Spleen (tissue), 11 donors: ENCODE measurements around the gene RBMS1. TPM values are rescaled to one million over a fixed set of nuclear protein-coding genes. Genes with fewer than 3 reads are reported as not detected.

Experiments
- DNase-seq: peaks from one replicate; pipeline ENCODE4 v3.0.0-alpha.2; 2020
- H3K27ac ChIP-seq, 8 donors: fragments of 200-600 bp; sonication (generic) in 7 of 8; 1 replicate in 4 of 8; 2 replicates in 4 of 8; pipeline versions ENCODE4 v1.5.0 to v1.8.0; 2016 to 2021; ENCODE audit warnings: inconsistent platforms in 4 of 8, mild to moderate bottlenecking in 4 of 8, moderate library complexity in 1 of 8
- H3K27me3 ChIP-seq, 7 donors: fragments of 200-600 bp; sonication (generic) in 6 of 7; replicated peaks in 1 of 7; 1 replicate in 4 of 7; 2 replicates in 3 of 7; pipeline versions ENCODE4 v1.5.0 to v1.8.0; 2016 to 2021; ENCODE audit warnings: inconsistent platforms in 3 of 7, mild to moderate bottlenecking in 1 of 7
- H3K36me3 ChIP-seq, 6 donors: fragments of 200-600 bp; sonication (generic) in 5 of 6; 1 replicate in 4 of 6; 2 replicates in 2 of 6; pipeline versions ENCODE4 v1.5.0 to v1.8.0; 2016 to 2021; ENCODE audit warnings: inconsistent platforms in 2 of 6
- H3K4me1 ChIP-seq, 6 donors: fragments of 200-600 bp; sonication (generic) in 5 of 6; 1 replicate in 3 of 6; 2 replicates in 3 of 6; pipeline versions ENCODE4 v1.5.0 to v1.8.0; 2016 to 2021; ENCODE audit warnings: inconsistent platforms in 3 of 6
- H3K4me3 ChIP-seq, 8 donors: fragments of 200-600 bp; sonication (generic) in 7 of 8; 1 replicate in 4 of 8; 2 replicates in 4 of 8; pipeline versions ENCODE4 v1.5.0 to v1.8.0; 2016 to 2021; ENCODE audit warnings: inconsistent platforms in 4 of 8, mild to moderate bottlenecking in 4 of 8, moderate library complexity in 2 of 8
- H3K9me3 ChIP-seq, 8 donors: fragments of 200-600 bp; sonication (generic) in 7 of 8; 1 replicate in 4 of 8; 2 replicates in 4 of 8; pipeline versions ENCODE4 v1.5.0 to v1.8.0; 2016 to 2021; ENCODE audit warnings: inconsistent platforms in 4 of 8
- CTCF ChIP-seq, 11 experiments: fragments of 200-600 bp in 7 of 11; fragments of 450-650 bp in 4 of 11; sonication (generic) in 4 of 11; IDR thresholded peaks in 8 of 11; conservative IDR thresholded peaks in 3 of 11; 1 replicate in 7 of 11; 2 replicates in 4 of 11; pipeline versions ENCODE4 v1.4.0 to v1.8.0; 2016 to 2021; ENCODE audit warnings: antibody characterized with exemption in 11 of 11, inconsistent platforms in 4 of 11, mild to moderate bottlenecking in 1 of 11
- POLR2A ChIP-seq, 3 donors: fragments of 450-650 bp; IDR thresholded peaks; one replicate each; pipeline ENCODE4 v1.5.1; 2017; ENCODE audit warnings: antibody characterized with exemption in 3 of 3, mild to moderate bottlenecking in 1 of 3
- POLR2AphosphoS5 ChIP-seq, 3 donors: sonication (generic); formaldehyde crosslinking; IDR thresholded peaks; one replicate each; pipeline ENCODE4 v1.5.1; 2017; ENCODE audit warnings: antibody characterized with exemption in 3 of 3
- WGBS, 5 donors: extraction: QIAGEN DNeasy Blood & Tissue Kit in 3 of 5; methylation state at CpG; one replicate each; pipeline versions ENCODE4 v1.1.5 to v1.1.7; 2013 to 2018; 5-methylcytosine and 5-hydroxymethylcytosine counted together
- intact Hi-C: fragments of 100-400 bp; cut with DNase I; formaldehyde crosslinking; loops from one replicate; pipeline ENCODE4 v1.15.0; 2023; ENCODE audit warnings: low total_unique reads
- polyA plus RNA-seq, 3 donors: library from polyadenylated mRNA; stranded (reverse); fragments of 200-250 nt; gene quantifications; one replicate each; pipeline ENCODE4 v1.2.1, GENCODE V29; 2013
- total RNA-seq, 7 donors: library from RNA; depleted of rRNA in 3 of 7; stranded (reverse); fragments of >200 nt in 3 of 7; fragmentation: NEBNext Ultra II Directional in 4 of 7; extraction: Animal tissue kit (Norgen Biotek cat#: 25700) in 4 of 7; gene quantifications; one replicate each; pipeline versions ENCODE4 v1.1.0 to v1.2.1, GENCODE V29; 2016 to 2021
- donor health status: healthy with polysubstance abuse.
- donor health status: DM: no; HTN: no; CAD: no; lungs with moderate emphysema.
- donor health status: DM: no; HTN: no; CAD: no.
- donor health status: Bipolar disorder and iron deficiency.
- donor health status: healthy.
- donor health status: DM: no; HTN: no; CAD: no.
- donor health status: DM: yes; HTN: yes; CAD: no.

The RBMS1 gene
- total and polyA plus RNA-seq, 10 donors: 18.8 to 151 (median 118) TPM

GRCh38 chr2:160251569-160251968, 242.0 kb downstream of the RBMS1 start:
- peaks cover 0 to 14% (median 7%) of the 10 kb centered on the region in 6 donors for H3K4me1 ChIP-seq
- no peak for DNase-seq

GRCh38 chr2:160249876-160250275, 243.7 kb downstream of the RBMS1 start:
- intact Hi-C loops: loop anchor here (10.0 kb wide), 2 partner anchors 725 to 745 kb away; no protein-coding TSS in a partner anchor
- no peak for TF ChIP-seq POLR2A (IDR thresholded peaks at IDR 0.05)

More at GRCh38 chr2:160251569-160251968, 242.0 kb downstream of the RBMS1 start:
- H3K27me3 ChIP-seq: no peaks in the 10 kb centered on the region
- intact Hi-C loops: loop anchor here (10.0 kb wide), 1 partner anchor 723 kb away; no protein-coding TSS in a partner anchor
- no peak overlapping the region for H3K27ac ChIP-seq
- H3K4me3 ChIP-seq: no peak overlapping the region
- no peaks in the 10 kb centered on the region for H3K36me3 ChIP-seq
- TF ChIP-seq POLR2AphosphoS5 (IDR thresholded peaks at IDR 0.05): no peak
- no peak for TF ChIP-seq POLR2A (IDR thresholded peaks at IDR 0.05)
- TF ChIP-seq CTCF (IDR thresholded peaks at IDR 0.05 in 8 of 11, conservative IDR thresholded peaks at IDR 0.05 in 3 of 11): no peak
- no peaks in the 10 kb centered on the region for H3K9me3 ChIP-seq

GRCh38 chr2:160247296-160248035, 246.1 kb downstream of the RBMS1 start:
- H3K9me3 ChIP-seq: no peaks in the 10 kb centered on the region
- intact Hi-C loops: loop anchor here (10.0 kb wide), 1 partner anchor 747 kb away; no protein-coding TSS in a partner anchor
- DNase-seq: no peak
- WGBS, 5 donors: 89 to 91% (median 90%) methylated on average over 6 of the region's 6 CpGs
- H3K4me1 ChIP-seq: peaks cover 0 to 5% (median 2%) of the 10 kb centered on the region in 6 donors
- H3K4me3 ChIP-seq: no peak overlapping the region
- H3K27ac ChIP-seq: no peak overlapping the region
- TF ChIP-seq POLR2A (IDR thresholded peaks at IDR 0.05): no peak
- no peak for TF ChIP-seq CTCF (IDR thresholded peaks at IDR 0.05 in 8 of 11, conservative IDR thresholded peaks at IDR 0.05 in 3 of 11)
- no peak for TF ChIP-seq POLR2AphosphoS5 (IDR thresholded peaks at IDR 0.05)
- no peaks in the 10 kb centered on the region for H3K27me3 ChIP-seq
- no peaks in the 10 kb centered on the region for H3K36me3 ChIP-seq

More at GRCh38 chr2:160249876-160250275, 243.7 kb downstream of the RBMS1 start:
- 86 to 96% (median 94%) methylated on average over 1 of the region's 1 CpG for WGBS, 5 donors
- no peak for DNase-seq
- no peaks in the 10 kb centered on the region for H3K36me3 ChIP-seq
- no peak overlapping the region for H3K27ac ChIP-seq
- H3K4me3 ChIP-seq: no peak overlapping the region
- H3K27me3 ChIP-seq: no peaks in the 10 kb centered on the region
- peaks cover 0 to 14% (median 7%) of the 10 kb centered on the region in 6 donors for H3K4me1 ChIP-seq
- no peaks in the 10 kb centered on the region for H3K9me3 ChIP-seq

GRCh38 chr2:160246356-160246755, 247.3 kb downstream of the RBMS1 start:
- intact Hi-C loops: loop anchor here (10.0 kb wide), 1 partner anchor 748 kb away; no protein-coding TSS in a partner anchor

More at GRCh38 chr2:160246356-160246755, 247.3 kb downstream of the RBMS1 start:
- H3K27ac ChIP-seq: no peak overlapping the region
- 85 to 93% (median 88%) methylated on average over 2 of the region's 2 CpGs for WGBS, 5 donors
- no peak overlapping the region for H3K4me3 ChIP-seq
- peaks cover 0 to 10% (median 0%) of the 10 kb centered on the region in 6 donors for H3K4me1 ChIP-seq
- DNase-seq: no peak
- no peak for TF ChIP-seq POLR2AphosphoS5 (IDR thresholded peaks at IDR 0.05)
- TF ChIP-seq CTCF (IDR thresholded peaks at IDR 0.05 in 8 of 11, conservative IDR thresholded peaks at IDR 0.05 in 3 of 11): no peak
- no peak for TF ChIP-seq POLR2A (IDR thresholded peaks at IDR 0.05)
- no peaks in the 10 kb centered on the region for H3K27me3 ChIP-seq
- no peaks in the 10 kb centered on the region for H3K9me3 ChIP-seq
- no peaks in the 10 kb centered on the region for H3K36me3 ChIP-seq
